ENCODE results near the gene PPP1R3C. TPM values are rescaled to one million over a fixed set of nuclear protein-coding genes. Genes with fewer than 3 reads are reported as not detected.

PPP1R3C gene
- total and polyA plus RNA-seq, 12 donors, result 7.8 to 52.9 (median 14.6) TPM

GRCh38 chr10:91607646-91608403, 25.0 kb downstream of the PPP1R3C start:
- Histone ChIP-seq H3K4me3 (no peak overlapping the region), H3K4me1 (replicated peaks in 1 of 2) (peaks cover 33 to 45% of the 10 kb centered on the region in 2 donors), H3K36me3 (replicated peaks in 1 of 2) (no peaks in the 10 kb centered on the region), H3K9me3 (replicated peaks in 1 of 3) (no peaks in the 10 kb centered on the region), H3K27me3 (no peaks in the 10 kb centered on the region), H3K27ac (peak overlapping the region; percentile 77 to 88 (median 83))
- TF ChIP-seq, protein P1, sequence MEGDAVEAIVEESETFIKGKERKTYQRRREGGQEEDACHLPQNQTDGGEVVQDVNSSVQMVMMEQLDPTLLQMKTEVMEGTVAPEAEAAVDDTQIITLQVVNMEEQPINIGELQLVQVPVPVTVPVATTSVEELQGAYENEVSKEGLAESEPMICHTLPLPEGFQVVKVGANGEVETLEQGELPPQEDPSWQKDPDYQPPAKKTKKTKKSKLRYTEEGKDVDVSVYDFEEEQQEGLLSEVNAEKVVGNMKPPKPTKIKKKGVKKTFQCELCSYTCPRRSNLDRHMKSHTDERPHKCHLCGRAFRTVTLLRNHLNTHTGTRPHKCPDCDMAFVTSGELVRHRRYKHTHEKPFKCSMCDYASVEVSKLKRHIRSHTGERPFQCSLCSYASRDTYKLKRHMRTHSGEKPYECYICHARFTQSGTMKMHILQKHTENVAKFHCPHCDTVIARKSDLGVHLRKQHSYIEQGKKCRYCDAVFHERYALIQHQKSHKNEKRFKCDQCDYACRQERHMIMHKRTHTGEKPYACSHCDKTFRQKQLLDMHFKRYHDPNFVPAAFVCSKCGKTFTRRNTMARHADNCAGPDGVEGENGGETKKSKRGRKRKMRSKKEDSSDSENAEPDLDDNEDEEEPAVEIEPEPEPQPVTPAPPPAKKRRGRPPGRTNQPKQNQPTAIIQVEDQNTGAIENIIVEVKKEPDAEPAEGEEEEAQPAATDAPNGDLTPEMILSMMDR (IDR thresholded peaks at IDR 0.05), result no peak
- TF ChIP-seq POLR2A (IDR thresholded peaks at IDR 0.05), result no peak
- peak in 1 of 7 donors; percentile 9 for DNase-seq
- intact Hi-C loops (cut with DNase I), result no loop called here
- WGBS, 4 donors, result 37 to 42% (median 41%) methylated on average over 5 of the region's 5 CpGs

DNA sequence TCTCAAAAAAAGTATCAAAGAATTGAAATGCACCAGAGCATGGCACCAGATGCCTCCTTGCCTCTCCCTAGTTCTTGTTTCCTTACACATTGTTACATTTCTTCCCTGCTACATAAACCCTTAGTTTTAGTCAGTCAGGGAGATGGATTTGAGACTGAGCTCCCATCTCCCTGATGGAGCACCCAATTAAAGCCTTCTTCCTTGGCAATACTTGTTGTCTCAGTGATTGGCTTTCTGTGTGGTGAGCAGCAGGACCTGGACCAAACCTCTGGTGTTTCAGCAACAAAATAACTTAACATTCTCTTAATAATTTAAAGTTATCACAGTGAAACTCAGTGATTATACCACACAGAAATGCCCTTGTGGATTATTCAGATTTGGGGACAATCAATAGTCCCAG, 26.9 kb downstream of the PPP1R3C start:
- intact Hi-C loops (cut with DNase I), result no loop called here
- Histone ChIP-seq H3K27ac (no peak overlapping the region), H3K36me3 (replicated peaks in 1 of 2) (no peaks in the 10 kb centered on the region), H3K27me3 (no peaks in the 10 kb centered on the region), H3K9me3 (replicated peaks in 1 of 3) (no peaks in the 10 kb centered on the region), H3K4me1 (replicated peaks in 1 of 2) (peaks cover 33 to 47% of the 10 kb centered on the region in 2 donors), H3K4me3 (no peak overlapping the region)
- TF ChIP-seq, protein P1 (IDR thresholded peaks at IDR 0.05), result no peak
- no peak for TF ChIP-seq POLR2A (IDR thresholded peaks at IDR 0.05)
- DNase-seq, result no peak

DNA sequence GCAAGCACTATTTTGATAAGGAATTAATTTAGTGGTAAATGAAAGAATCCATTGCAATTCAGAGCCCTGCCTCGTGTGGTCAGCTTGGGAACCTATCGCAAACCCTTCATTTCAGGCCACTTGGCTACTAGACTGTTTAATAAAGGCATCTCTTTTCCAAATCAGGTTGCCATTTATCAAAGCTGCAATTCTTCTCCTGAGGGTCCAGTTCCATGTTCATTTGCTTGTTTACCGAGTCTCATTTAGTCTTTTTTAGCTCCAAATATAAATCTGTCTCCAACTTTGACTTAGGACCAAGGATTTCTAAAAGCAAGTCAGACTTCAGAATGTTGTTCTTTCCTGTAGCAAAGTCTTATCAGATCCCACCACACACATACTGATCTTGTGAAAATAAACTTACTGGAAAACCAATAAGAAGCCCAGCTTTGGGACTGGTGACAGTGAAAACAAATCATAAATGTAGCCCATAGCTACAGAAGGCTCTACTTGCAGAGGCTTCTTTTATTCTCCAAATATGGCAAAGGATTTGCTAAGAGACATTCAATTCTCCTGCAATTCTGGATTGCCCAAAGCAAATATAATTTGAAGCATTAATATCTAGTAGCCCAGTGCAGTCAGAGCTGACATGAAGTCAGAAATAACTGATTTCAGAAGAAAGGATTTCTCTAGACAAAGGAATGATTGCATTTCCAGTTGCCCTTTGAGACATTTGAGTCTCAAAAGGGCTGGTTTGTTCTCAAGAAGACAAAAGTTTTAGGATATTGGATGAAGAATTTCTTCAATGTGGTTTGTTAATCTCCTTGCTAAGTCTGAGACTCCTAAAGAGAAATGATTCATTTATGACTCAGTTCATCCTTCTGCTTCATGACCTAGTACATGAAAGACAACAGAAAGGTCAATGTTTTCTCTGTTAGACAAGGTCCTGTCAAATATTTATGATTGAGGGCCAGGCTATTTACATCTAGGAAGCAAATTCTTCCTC, 28.0 kb downstream of the PPP1R3C start:
- peak overlapping the region in 4 of 5 donors; percentile 43 to 48 (median 44) for H3K27ac ChIP-seq
- no peak for DNase-seq
- TF ChIP-seq POLR2A (IDR thresholded peaks at IDR 0.05), result no peak
- TF ChIP-seq, protein P1 (IDR thresholded peaks at IDR 0.05), result peak in 1 of 6 experiments; percentile 10
- intact Hi-C loops (cut with DNase I), result no loop called here
- no peaks in the 10 kb centered on the region for H3K36me3 ChIP-seq (replicated peaks in 1 of 2)
- H3K27me3 ChIP-seq, result no peaks in the 10 kb centered on the region
- no peak overlapping the region for H3K4me3 ChIP-seq
- H3K4me1 ChIP-seq (replicated peaks in 1 of 2), result peaks cover 33 to 47% of the 10 kb centered on the region in 2 donors
- no peaks in the 10 kb centered on the region for H3K9me3 ChIP-seq (replicated peaks in 1 of 3)
- 47 to 54% (median 51%) methylated on average over 3 of the region's 3 CpGs for WGBS, 4 donors

DNA sequence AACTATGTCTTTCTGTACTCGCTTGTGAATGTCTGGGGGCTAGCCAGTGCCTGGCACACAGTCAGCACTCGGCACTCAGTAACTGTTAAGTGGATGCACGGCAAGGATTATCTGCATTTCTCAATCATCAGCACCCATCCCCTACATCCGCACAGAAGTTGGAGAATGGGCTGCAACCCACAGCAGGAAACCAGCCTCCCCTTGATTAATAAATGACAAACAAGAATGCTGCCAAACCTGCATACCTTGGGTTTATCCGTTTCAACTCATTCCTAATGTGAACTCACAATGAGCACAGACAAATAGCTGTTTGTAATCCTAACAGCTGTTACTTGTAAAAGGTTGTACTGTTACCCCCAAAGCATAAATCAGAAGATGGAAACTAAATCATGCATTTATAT, 28.9 kb downstream of the PPP1R3C start:
- no peaks in the 10 kb centered on the region for H3K27me3 ChIP-seq
- H3K27ac ChIP-seq, result peak overlapping the region in 1 of 5 donors; percentile 38
- H3K36me3 ChIP-seq (replicated peaks in 1 of 2), result no peaks in the 10 kb centered on the region
- H3K9me3 ChIP-seq (replicated peaks in 1 of 3), result no peaks in the 10 kb centered on the region
- no peak overlapping the region for H3K4me3 ChIP-seq
- no peak for DNase-seq
- WGBS, 4 donors, result 49 to 72% (median 69%) methylated on average over 5 of the region's 5 CpGs
- intact Hi-C loops (cut with DNase I), result no loop called here
- H3K4me1 ChIP-seq (replicated peaks in 1 of 2), result peaks cover 29 to 39% of the 10 kb centered on the region in 2 donors
- no peak for TF ChIP-seq POLR2A (IDR thresholded peaks at IDR 0.05)
- TF ChIP-seq, protein P1 (IDR thresholded peaks at IDR 0.05), result no peak

Measured in adrenal gland (tissue), 12 donors.